ENCODE results near the gene RFC3.
A peak's percentile ranks its signal among the peaks of the same experiment; 100 is the strongest.
"Not testable (repeated sequence)": the region's sequence is repeated elsewhere in the genome, so short reads cannot be mapped to it uniquely, and the experiment has no call there.

The RFC3 gene

GRCh38 chr13:33806470-33807248, 11.3 kb upstream of the RFC3 start:
- DNase-seq (ENCODE audit: low read depth): no peak
- TF ChIP-seq CTCF (IDR thresholded peaks at IDR 0.05; ENCODE audit: control insufficient read depth, insufficient read depth, low read depth, low read length, missing control alignments): no peak
- H3K4me3 ChIP-seq (ENCODE audit: control insufficient read depth, low read depth, low read length): no peak overlapping the region

GRCh38 chr13:33812829-33813228, 5.1 kb upstream of the RFC3 start:
- H3K4me3 ChIP-seq (ENCODE audit: control insufficient read depth, low read depth, low read length); DNase-seq (ENCODE audit: low read depth): not testable (repeated sequence)

- no peak for DNase-seq (ENCODE audit: low read depth)
- no peak overlapping the region for H3K4me3 ChIP-seq (ENCODE audit: control insufficient read depth, low read depth, low read length)
- TF ChIP-seq CTCF (IDR thresholded peaks at IDR 0.05; ENCODE audit: control insufficient read depth, insufficient read depth, low read depth, low read length, missing control alignments): no peak
Measured at GRCh38 chr13:33815011-33815550, 2.9 kb upstream of the RFC3 start.

- DNase-seq (ENCODE audit: low read depth): no peak
- H3K4me3 ChIP-seq (ENCODE audit: control insufficient read depth, low read depth, low read length): no peak overlapping the region
Measured at GRCh38 chr13:33816912-33817311, 1.0 kb upstream of the RFC3 start.

GRCh38 chr13:33817513-33817900, 442 bp upstream of the RFC3 start:
- TF ChIP-seq CTCF (IDR thresholded peaks at IDR 0.05; ENCODE audit: control insufficient read depth, insufficient read depth, low read depth, low read length, missing control alignments): no peak
- no peak for DNase-seq (ENCODE audit: low read depth)
- peak overlapping the region; percentile 71 for H3K4me3 ChIP-seq (ENCODE audit: control insufficient read depth, low read depth, low read length)

More at GRCh38 chr13:33816912-33817311, 1.0 kb upstream of the RFC3 start:
- TF ChIP-seq CTCF (IDR thresholded peaks at IDR 0.05; ENCODE audit: control insufficient read depth, insufficient read depth, low read depth, low read length, missing control alignments): no peak

- H3K4me3 ChIP-seq (ENCODE audit: control insufficient read depth, low read depth, low read length): no peak overlapping the region
- no peak for DNase-seq (ENCODE audit: low read depth)
- TF ChIP-seq CTCF (IDR thresholded peaks at IDR 0.05; ENCODE audit: control insufficient read depth, insufficient read depth, low read depth, low read length, missing control alignments): no peak
Measured at GRCh38 chr13:33825083-33825482, 7.1 kb downstream of the RFC3 start.

GRCh38 chr13:33827139-33827538, 9.2 kb downstream of the RFC3 start:
- TF ChIP-seq CTCF (IDR thresholded peaks at IDR 0.05; ENCODE audit: control insufficient read depth, insufficient read depth, low read depth, low read length, missing control alignments): no peak
- DNase-seq (ENCODE audit: low read depth): no peak
- H3K4me3 ChIP-seq (ENCODE audit: control insufficient read depth, low read depth, low read length): no peak overlapping the region
